Thoracic aorta (tissue), 2 donors: Measurements from ENCODE around the gene LGI4. TPM values are rescaled to one million over a fixed set of nuclear protein-coding genes. Genes with fewer than 3 reads are reported as not detected.

Experiments
- ATAC-seq: fragments of 150-250 bp; one replicate; pipeline ENCODE4 v1.8.0; 2017; ENCODE audit warnings: low read depth; ENCODE audit not compliant: insufficient number of reproducible peaks, low FRiP score
- DNase-seq: peaks from one replicate; pipeline ENCODE4 v3.0.0-alpha.2; 2020; ENCODE audit warnings: low spot score
- H3K27ac ChIP-seq, 2 donors: fragments of 200-600 bp; sonication (generic); 1 replicate in 1 of 2; 2 replicates in 1 of 2; pipeline ENCODE4 v1.5.1; 2016; ENCODE audit warnings: mild to moderate bottlenecking in 2 of 2, moderate library complexity in 2 of 2
- H3K27me3 ChIP-seq: fragments of 200-600 bp; sonication (generic); replicated peaks from 2 replicates; pipeline ENCODE4 v1.6.0; 2016; ENCODE audit warnings: mild to moderate bottlenecking; ENCODE audit not compliant: insufficient read depth
- H3K36me3 ChIP-seq: fragments of 200-600 bp; sonication (generic); one replicate; pipeline ENCODE4 v1.5.1; 2016
- H3K4me1 ChIP-seq, 2 donors: fragments of 200-600 bp; sonication (generic); 1 replicate in 1 of 2; 2 replicates in 1 of 2; pipeline versions ENCODE4 v1.5.1 to v1.6.0; 2016; ENCODE audit warnings: low read depth in 2 of 2, mild to moderate bottlenecking in 1 of 2; ENCODE audit not compliant: control insufficient read depth in 1 of 2
- H3K4me3 ChIP-seq: fragments of 200-600 bp; sonication (generic); 2 replicates; pipeline ENCODE4 v1.5.1; 2016; ENCODE audit warnings: mild to moderate bottlenecking
- H3K9me3 ChIP-seq: fragments of 200-600 bp; sonication (generic); 2 replicates; pipeline ENCODE4 v1.5.1; 2016
- total RNA-seq, 2 donors: library from RNA; depleted of rRNA; stranded (reverse); fragments of >200 nt; gene quantifications; one replicate each; pipeline versions ENCODE4 v1.1.0 to v1.2.3, GENCODE V29; 2016
- TF ChIP-seq, protein P1 (sequence below): fragments of 200-600 bp; sonication (generic); IDR thresholded peaks from one replicate; pipeline ENCODE4 v1.5.1; 2019; ENCODE audit warnings: antibody characterized with exemption

The LGI4 gene
- total RNA-seq, 2 donors from 2014 or later = 7.9 to 17.4 TPM

DNA sequence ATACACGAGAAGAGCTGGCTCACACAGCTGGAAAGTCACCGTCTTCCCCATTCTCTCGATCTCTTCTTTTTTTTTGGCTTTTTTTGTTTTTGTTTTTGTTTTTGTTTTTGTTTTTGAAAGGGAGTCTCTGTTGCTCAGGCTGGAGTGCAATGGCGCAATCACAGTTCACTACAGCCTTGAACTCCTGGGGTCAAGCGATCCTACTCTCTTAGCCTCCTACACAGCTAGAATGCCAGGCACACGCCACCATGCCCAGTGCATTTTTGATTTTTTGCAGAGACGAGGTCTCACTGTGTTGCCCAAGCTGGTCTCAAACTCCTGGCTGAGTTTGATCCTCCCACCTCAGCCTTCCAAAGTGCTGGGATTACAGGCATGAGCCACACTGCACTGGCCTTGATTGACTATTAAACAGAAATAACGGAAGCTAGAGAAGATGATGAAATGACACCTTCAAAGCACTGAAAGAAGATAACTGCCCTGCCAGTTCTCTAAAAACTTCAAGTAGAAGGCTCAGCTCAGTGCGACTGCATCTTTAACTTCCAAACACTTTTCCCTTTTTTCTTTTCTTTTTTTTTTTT lies 15.2 kb downstream of the LGI4 start:
- peaks cover under 1 to 23% of the 10 kb centered on the region in 2 donors for H3K4me1 ChIP-seq
- TF ChIP-seq, protein P1, sequence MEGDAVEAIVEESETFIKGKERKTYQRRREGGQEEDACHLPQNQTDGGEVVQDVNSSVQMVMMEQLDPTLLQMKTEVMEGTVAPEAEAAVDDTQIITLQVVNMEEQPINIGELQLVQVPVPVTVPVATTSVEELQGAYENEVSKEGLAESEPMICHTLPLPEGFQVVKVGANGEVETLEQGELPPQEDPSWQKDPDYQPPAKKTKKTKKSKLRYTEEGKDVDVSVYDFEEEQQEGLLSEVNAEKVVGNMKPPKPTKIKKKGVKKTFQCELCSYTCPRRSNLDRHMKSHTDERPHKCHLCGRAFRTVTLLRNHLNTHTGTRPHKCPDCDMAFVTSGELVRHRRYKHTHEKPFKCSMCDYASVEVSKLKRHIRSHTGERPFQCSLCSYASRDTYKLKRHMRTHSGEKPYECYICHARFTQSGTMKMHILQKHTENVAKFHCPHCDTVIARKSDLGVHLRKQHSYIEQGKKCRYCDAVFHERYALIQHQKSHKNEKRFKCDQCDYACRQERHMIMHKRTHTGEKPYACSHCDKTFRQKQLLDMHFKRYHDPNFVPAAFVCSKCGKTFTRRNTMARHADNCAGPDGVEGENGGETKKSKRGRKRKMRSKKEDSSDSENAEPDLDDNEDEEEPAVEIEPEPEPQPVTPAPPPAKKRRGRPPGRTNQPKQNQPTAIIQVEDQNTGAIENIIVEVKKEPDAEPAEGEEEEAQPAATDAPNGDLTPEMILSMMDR = no peak
- ATAC-seq (no peak), DNase-seq (no peak)
- no peaks in the 10 kb centered on the region for H3K36me3 ChIP-seq
- no peaks in the 10 kb centered on the region for H3K9me3 ChIP-seq
- no peak overlapping the region for H3K27ac ChIP-seq
- H3K4me3 ChIP-seq = no peak overlapping the region
- H3K27me3 ChIP-seq = no peaks in the 10 kb centered on the region

DNA sequence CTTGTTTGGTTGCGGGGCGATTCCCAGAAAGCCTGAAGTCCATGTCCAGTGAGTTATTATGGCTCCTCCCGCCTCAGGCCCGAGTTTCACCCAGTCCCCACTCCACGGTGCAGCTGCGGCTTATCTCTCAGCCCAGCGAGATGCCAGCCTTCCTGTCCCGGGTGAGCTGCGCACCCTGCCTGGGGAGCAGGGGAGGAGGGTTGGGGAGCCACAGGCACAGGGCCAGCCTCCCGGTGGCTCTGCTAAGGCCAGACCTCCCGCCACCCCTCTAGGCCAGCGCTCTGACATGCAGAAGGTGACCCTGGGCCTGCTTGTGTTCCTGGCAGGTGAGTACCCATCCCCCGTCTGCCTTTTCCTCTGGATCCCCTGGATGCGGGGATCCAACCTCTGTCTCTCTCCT lies 15.8 kb downstream of the LGI4 start:
- no peak overlapping the region for H3K27ac ChIP-seq
- no peaks in the 10 kb centered on the region for H3K27me3 ChIP-seq
- TF ChIP-seq, protein P1 = no peak
- H3K9me3 ChIP-seq = no peaks in the 10 kb centered on the region
- H3K4me1 ChIP-seq = peaks cover 3 to 19% of the 10 kb centered on the region in 2 donors
- H3K4me3 ChIP-seq = no peak overlapping the region
- ATAC-seq = no peak
- no peak for DNase-seq
- H3K36me3 ChIP-seq = no peaks in the 10 kb centered on the region

DNA sequence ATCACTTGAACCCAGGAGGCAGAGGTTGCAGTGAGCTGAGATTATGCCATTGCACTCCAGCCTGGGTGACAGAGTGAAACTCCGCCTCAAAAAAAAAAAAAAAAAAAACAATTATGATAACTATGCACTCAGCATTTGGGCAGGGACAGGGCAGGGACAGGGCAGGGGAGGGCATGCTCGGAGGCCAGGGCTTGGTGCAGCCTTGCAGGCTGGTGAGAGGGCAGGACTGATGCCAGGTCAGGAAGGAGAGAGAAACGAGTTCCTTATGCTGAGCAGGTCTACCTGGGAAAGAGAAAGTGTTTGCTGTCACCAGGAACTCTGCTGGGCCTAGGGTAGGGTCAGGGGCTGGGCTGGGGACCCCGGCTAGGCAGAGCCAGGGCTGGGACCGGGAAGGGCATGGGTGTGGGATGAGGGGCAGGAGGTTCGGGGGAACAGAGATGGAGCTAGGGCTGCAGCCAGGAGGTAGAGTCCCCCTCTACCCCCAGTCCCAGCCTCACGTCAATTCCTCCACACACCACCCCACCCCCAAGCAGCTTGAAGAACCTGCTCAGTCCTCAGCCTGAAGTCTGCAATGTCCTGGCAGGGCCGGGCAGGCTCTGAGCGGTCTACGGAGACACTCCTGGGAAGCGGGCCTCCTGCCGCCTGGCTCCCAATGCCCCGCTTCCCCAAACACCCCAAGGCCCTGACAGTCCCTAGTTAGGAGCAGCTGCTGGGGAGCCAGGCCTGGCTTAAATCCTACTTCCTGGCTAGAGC lies 16.4 kb downstream of the LGI4 start:
- Histone ChIP-seq H3K4me3 (no peak overlapping the region), H3K27ac (no peak overlapping the region), H3K36me3 (no peaks in the 10 kb centered on the region), H3K9me3 (no peaks in the 10 kb centered on the region), H3K27me3 (no peaks in the 10 kb centered on the region), H3K4me1 (peaks cover 3 to 13% of the 10 kb centered on the region in 2 donors)
- ATAC-seq (no peak), DNase-seq (no peak)
- TF ChIP-seq, protein P1 = no peak

DNA sequence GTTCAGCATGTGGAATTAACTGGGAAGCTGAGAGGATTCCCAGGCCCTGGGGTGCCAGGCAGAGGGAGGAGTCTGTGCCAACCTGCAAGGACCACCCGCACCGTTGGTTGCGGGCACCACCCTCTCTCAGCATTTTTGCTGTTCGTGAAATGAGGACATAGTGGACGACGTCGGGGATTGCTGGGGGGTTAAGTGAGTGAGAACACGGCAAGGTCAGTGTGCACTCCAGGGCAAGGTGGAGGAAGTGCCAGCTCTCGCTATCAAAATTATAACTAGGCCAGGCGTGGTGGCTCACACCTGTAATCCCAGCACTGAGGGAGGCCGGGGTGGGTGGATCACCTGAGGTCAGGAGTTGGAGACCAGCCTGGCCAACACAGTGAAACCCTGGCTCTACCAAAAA lies 17.1 kb downstream of the LGI4 start:
- no peak for ATAC-seq
- Histone ChIP-seq H3K4me3 (no peak overlapping the region), H3K27ac (no peak overlapping the region), H3K4me1 (peaks cover 3 to 6% of the 10 kb centered on the region in 2 donors), H3K9me3 (no peaks in the 10 kb centered on the region), H3K27me3 (no peaks in the 10 kb centered on the region), H3K36me3 (no peaks in the 10 kb centered on the region)
- DNase-seq = no peak
- TF ChIP-seq, protein P1 = no peak

DNA sequence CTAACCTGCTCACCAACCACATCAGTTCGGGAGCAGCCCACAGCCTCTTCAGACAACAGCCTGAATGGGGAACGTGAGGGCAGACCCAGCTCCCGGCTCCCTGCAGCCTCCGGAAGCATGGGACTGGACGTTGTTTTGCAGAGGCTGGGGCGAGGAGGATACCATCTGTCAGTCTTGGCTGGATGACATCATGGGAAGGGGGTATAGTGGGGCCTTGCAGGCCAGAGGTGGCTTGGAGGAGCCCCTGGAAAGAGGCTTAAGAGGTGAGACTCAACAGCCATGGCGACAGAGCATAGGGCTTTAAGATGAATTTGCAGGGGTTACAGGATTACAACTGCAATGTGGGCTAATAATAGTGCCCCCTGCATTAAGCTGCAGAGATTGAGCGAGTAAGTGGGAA lies 17.7 kb downstream of the LGI4 start:
- Histone ChIP-seq H3K36me3 (no peaks in the 10 kb centered on the region), H3K27me3 (no peaks in the 10 kb centered on the region), H3K4me1 (peaks cover 3 to 6% of the 10 kb centered on the region in 2 donors), H3K4me3 (no peak overlapping the region), H3K27ac (no peak overlapping the region), H3K9me3 (no peaks in the 10 kb centered on the region)
- ATAC-seq (no peak), DNase-seq (no peak)
- TF ChIP-seq, protein P1 = no peak
